AG09309 (cell line): ENCODE results near the gene GRIK1.

Experiments used
- DNase-seq: peaks from one replicate; pipeline ENCODE4 v3.0.0-alpha.2; 2010; ENCODE audit warnings: low read depth
- H3K4me3 ChIP-seq: 2 replicates; pipeline ENCODE4 v1.5.1; 2011; ENCODE audit warnings: mild to moderate bottlenecking, low read depth, low read length, moderate library complexity; ENCODE audit not compliant: control insufficient read depth
- CTCF ChIP-seq: IDR thresholded peaks from 2 replicates; pipeline ENCODE4 v1.5.1; 2011; ENCODE audit warnings: mild to moderate bottlenecking, low read depth, low read length, inconsistent platforms; ENCODE audit not compliant: insufficient read depth, control insufficient read depth; ENCODE audit errors: missing control alignments

GRIK1 gene

GRCh38 chr21:29793712-29794111 lies 146.1 kb downstream of the GRIK1 start:
- no peak overlapping the region for H3K4me3 ChIP-seq
- TF ChIP-seq CTCF, result no peak
- no peak for DNase-seq

GRCh38 chr21:29789393-29789792 lies 150.4 kb downstream of the GRIK1 start:
- DNase-seq, result no peak
- TF ChIP-seq CTCF, result no peak
- H3K4me3 ChIP-seq, result no peak overlapping the region

GRCh38 chr21:29788752-29789151 lies 151.0 kb downstream of the GRIK1 start:
- TF ChIP-seq CTCF, result no peak
- no peak overlapping the region for H3K4me3 ChIP-seq
- DNase-seq, result no peak

GRCh38 chr21:29787361-29787909 lies 152.4 kb downstream of the GRIK1 start:
- H3K4me3 ChIP-seq, result no peak overlapping the region
- TF ChIP-seq CTCF, result no peak
- DNase-seq, result no peak

- no peak overlapping the region for H3K4me3 ChIP-seq
- DNase-seq, result no peak
- no peak for TF ChIP-seq CTCF
Measured at GRCh38 chr21:29786496-29787360, 153.1 kb downstream of the GRIK1 start.

GRCh38 chr21:29777160-29777559 lies 162.6 kb downstream of the GRIK1 start:
- DNase-seq, result no peak
- H3K4me3 ChIP-seq, result no peak overlapping the region
- no peak for TF ChIP-seq CTCF
